Sigmoid colon (tissue), 3 donors: ENCODE measurements around the gene VPS37B.

Experiments used
- CTCF ChIP-seq, 4 experiments: fragments of 450-650 bp in 3 of 4; fragments of 200-600 bp in 1 of 4; IDR thresholded peaks; one replicate each; pipeline ENCODE4 v1.5.1; 2016 to 2019; ENCODE audit warnings: antibody characterized with exemption in 4 of 4, mild to moderate bottlenecking in 3 of 4, moderate library complexity in 2 of 4
- POLR2A ChIP-seq, 2 donors: fragments of 450-650 bp; IDR thresholded peaks; one replicate each; pipeline ENCODE4 v1.6.1; 2016; ENCODE audit warnings: antibody characterized with exemption in 2 of 2, mild to moderate bottlenecking in 2 of 2, moderate library complexity in 2 of 2

GRCh38 chr12:122841544-122842321 lies 54.2 kb downstream of the VPS37B start:
- TF ChIP-seq CTCF (IDR thresholded peaks at IDR 0.05) (no peak), POLR2A (IDR thresholded peaks at IDR 0.05) (no peak)
